H9 (cell line): ENCODE measurements around the gene ACAP3. TPM values are rescaled to one million over a fixed set of nuclear protein-coding genes. Genes with fewer than 3 reads are reported as not detected.

Source experiments
- DNase-seq: peaks from one replicate; pipeline ENCODE4 v3.0.0-alpha.2; 2017
- H2AFZ ChIP-seq: one replicate; pipeline ENCODE4 v1.6.1; 2013; ENCODE audit warnings: mild to moderate bottlenecking, low read length, control low read depth, moderate library complexity
- H2AK5ac ChIP-seq: 2 replicates; pipeline ENCODE4 v1.6.1; 2013; ENCODE audit warnings: low read length, control low read depth, mixed read lengths; ENCODE audit not compliant: insufficient read length
- H2BK120ac ChIP-seq: one replicate; pipeline ENCODE4 v1.6.1; 2013; ENCODE audit warnings: low read depth, mild to moderate bottlenecking, low read length, control low read depth, inconsistent platforms; ENCODE audit not compliant: poor library complexity, severe bottlenecking
- H2BK12ac ChIP-seq: 2 replicates; pipeline ENCODE4 v1.6.1; 2013; ENCODE audit warnings: low read length, control low read depth, mixed read lengths, low read depth; ENCODE audit not compliant: insufficient read length
- H2BK15ac ChIP-seq: 2 replicates; pipeline ENCODE4 v1.6.1; 2013; ENCODE audit warnings: low read depth, low read length, control low read depth
- H2BK20ac ChIP-seq: one replicate; pipeline ENCODE4 v1.6.1; 2013; ENCODE audit warnings: low read depth, mild to moderate bottlenecking, low read length, control low read depth, inconsistent platforms; ENCODE audit not compliant: poor library complexity, severe bottlenecking
- H2BK5ac ChIP-seq: 2 replicates; pipeline ENCODE4 v1.6.1; 2013; ENCODE audit warnings: low read length, control low read depth, mixed read lengths; ENCODE audit not compliant: insufficient read length
- H3K14ac ChIP-seq: 2 replicates; pipeline ENCODE4 v1.6.1; 2013; ENCODE audit warnings: low read length, control low read depth; ENCODE audit not compliant: insufficient read depth
- H3K18ac ChIP-seq: 2 replicates; pipeline ENCODE4 v1.6.1; 2013; ENCODE audit warnings: low read depth, mild to moderate bottlenecking, mixed read lengths, low read length, control low read depth; ENCODE audit not compliant: insufficient read length
- H3K23ac ChIP-seq: 2 replicates; pipeline ENCODE4 v1.6.1; 2013; ENCODE audit warnings: low read length, control low read depth, mixed read lengths, low read depth; ENCODE audit not compliant: insufficient read length
- H3K23me2 ChIP-seq: 2 replicates; pipeline ENCODE4 v1.6.1; 2013; ENCODE audit warnings: low read depth, mild to moderate bottlenecking, mixed read lengths, low read length, control low read depth; ENCODE audit not compliant: insufficient read length, poor library complexity, severe bottlenecking
- H3K27ac ChIP-seq: 2 replicates; pipeline ENCODE4 v1.5.1; 2013; ENCODE audit warnings: low read length, control low read depth, mixed read lengths, low read depth; ENCODE audit not compliant: insufficient read length
- H3K27me3 ChIP-seq: 2 replicates; pipeline ENCODE4 v1.6.1; 2013; ENCODE audit warnings: low read length, control low read depth, inconsistent platforms; ENCODE audit not compliant: insufficient read depth
- H3K4ac ChIP-seq: 2 replicates; pipeline ENCODE4 v1.6.1; 2013; ENCODE audit warnings: low read depth, mild to moderate bottlenecking, control low read depth, inconsistent platforms, low read length, moderate library complexity
- H3K4me1 ChIP-seq: 2 replicates; pipeline ENCODE4 v1.6.1; 2013; ENCODE audit warnings: low read length, control low read depth, inconsistent platforms; ENCODE audit not compliant: insufficient read depth
- H3K4me2 ChIP-seq: 2 replicates; pipeline ENCODE4 v1.6.1; 2013; ENCODE audit warnings: low read length, control low read depth, mixed read lengths; ENCODE audit not compliant: insufficient read length, insufficient read depth
- H3K56ac ChIP-seq: 2 replicates; pipeline ENCODE4 v1.6.1; 2013; ENCODE audit warnings: low read depth, mild to moderate bottlenecking, mixed read lengths, low read length, control low read depth; ENCODE audit not compliant: insufficient read length
- H3K79me1 ChIP-seq: 2 replicates; pipeline ENCODE4 v1.6.1; 2013; ENCODE audit warnings: low read depth, mild to moderate bottlenecking, moderate library complexity, low read length, control low read depth, inconsistent platforms; ENCODE audit not compliant: insufficient read depth, poor library complexity, severe bottlenecking
- H3K79me2 ChIP-seq: 2 replicates; pipeline ENCODE4 v1.6.1; 2013; ENCODE audit warnings: low read length, control low read depth, inconsistent platforms; ENCODE audit not compliant: insufficient read depth
- H3K9ac ChIP-seq: 2 replicates; pipeline ENCODE4 v1.6.1; 2013; ENCODE audit warnings: low read length, control low read depth, mixed read lengths; ENCODE audit not compliant: insufficient read length; ENCODE audit errors: extremely low read depth
- H3K9me3 ChIP-seq: one replicate; pipeline ENCODE4 v1.6.1; 2013; ENCODE audit warnings: low read depth, low read length, inconsistent platforms; ENCODE audit not compliant: control insufficient read depth
- H3T11ph ChIP-seq: one replicate; pipeline ENCODE4 v1.6.1; 2013; ENCODE audit warnings: mild to moderate bottlenecking, low read length, control low read depth, inconsistent platforms
- H4K20me1 ChIP-seq: one replicate; pipeline ENCODE4 v1.6.1; 2013; ENCODE audit not compliant: control insufficient read depth, insufficient read length, insufficient read depth
- H4K5ac ChIP-seq: 2 replicates; pipeline ENCODE4 v1.6.1; 2013; ENCODE audit warnings: low read depth, mild to moderate bottlenecking, mixed read lengths, low read length, control low read depth; ENCODE audit not compliant: insufficient read length
- H4K8ac ChIP-seq: replicated peaks from 2 replicates; pipeline ENCODE4 v1.6.1; 2013; ENCODE audit warnings: low read length, control low read depth, mixed read lengths, low read depth; ENCODE audit not compliant: insufficient read length
- H4K91ac ChIP-seq: 2 replicates; pipeline ENCODE4 v1.6.1; 2013; ENCODE audit warnings: low read depth, mild to moderate bottlenecking, moderate library complexity, mixed read lengths, low read length, control low read depth; ENCODE audit not compliant: insufficient read length
- H3K27ac Mint-ChIP-seq, 3 experiments: 2 replicates in 2 of 3; 3 replicates in 1 of 3; pipeline ENCODE4 v1.8.0; 2020 to 2021; ENCODE audit warnings: mixed read lengths in 3 of 3, mild to moderate bottlenecking in 1 of 3, moderate library complexity in 1 of 3
- H3K27me3 Mint-ChIP-seq: 2 replicates; pipeline ENCODE4 v1.8.0; 2021; ENCODE audit warnings: low read depth, mild to moderate bottlenecking, moderate library complexity, mixed read lengths
- H3K36me3 Mint-ChIP-seq, 3 experiments: 2 replicates in 2 of 3; 3 replicates in 1 of 3; pipeline ENCODE4 v1.8.0; 2020 to 2021; ENCODE audit warnings: low read depth in 3 of 3, mixed read lengths in 3 of 3; ENCODE audit not compliant: insufficient read depth in 1 of 3
- H3K4me1 Mint-ChIP-seq, 2 experiments: 2 replicates each; pipeline ENCODE4 v1.8.0; 2020; ENCODE audit warnings: mixed read lengths in 2 of 2
- H3K4me3 Mint-ChIP-seq, 2 experiments: 2 replicates in 1 of 2; 3 replicates in 1 of 2; pipeline ENCODE4 v1.8.0; 2020 to 2021; ENCODE audit warnings: mild to moderate bottlenecking in 2 of 2, mixed read lengths in 2 of 2, moderate library complexity in 1 of 2
- H3K9me3 Mint-ChIP-seq, 2 experiments: 2 replicates in 1 of 2; 3 replicates in 1 of 2; pipeline ENCODE4 v1.8.0; 2020; ENCODE audit warnings: mild to moderate bottlenecking in 2 of 2, mixed read lengths in 2 of 2, moderate library complexity in 1 of 2
- WGBS: extraction: QIAGEN DNeasy Blood & Tissue Kit; methylation state at CpG from one replicate; pipeline ENCODE4 v1.1.7; 2013; ENCODE audit warnings: missing lambda C conversion rate, low lambda C conversion rate, mixed read lengths; ENCODE audit not compliant: insufficient read length; ENCODE audit errors: extremely low coverage; 5-methylcytosine and 5-hydroxymethylcytosine counted together
- total RNA-seq: library from RNA; stranded (reverse); gene quantifications from 2 replicates; pipeline ENCODE4 v1.2.1, GENCODE V29; 2021
- TF ChIP-seq, protein P1 (sequence below): fragments of 200-600 bp; sonication (generic); conservative IDR thresholded peaks from 3 replicates; pipeline ENCODE4 v1.8.0; 2021; ENCODE audit warnings: antibody characterized with exemption, mild to moderate bottlenecking

ACAP3 gene
- total RNA-seq, 1 experiment from 2014 or later, result 41.4 TPM

DNA sequence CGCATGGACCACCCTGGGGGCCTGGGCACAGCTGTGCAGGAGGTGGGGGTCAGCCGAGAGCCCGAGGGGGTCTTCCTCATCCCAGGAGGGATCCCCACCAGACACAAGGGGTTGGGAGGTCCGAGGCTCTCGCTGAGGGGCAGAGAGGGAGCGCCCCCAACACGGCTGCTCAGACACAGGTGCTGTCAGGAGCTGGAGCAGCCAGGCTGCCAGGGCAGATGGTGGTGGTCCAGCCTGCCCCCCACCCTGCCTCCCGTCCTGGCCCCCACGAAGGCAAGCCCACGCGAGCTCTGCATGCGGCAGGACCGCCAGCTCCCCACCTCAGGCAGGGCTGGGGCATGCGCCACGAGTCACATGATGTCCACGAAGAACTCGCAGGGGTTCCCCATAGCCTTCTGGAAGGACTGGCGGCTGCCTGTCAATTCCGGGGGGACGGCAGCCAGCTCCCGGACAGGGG, 28.1 kb upstream of the ACAP3 start:
- Histone ChIP-seq H3K56ac (no peak overlapping the region), H3T11ph (no peak overlapping the region), H3K79me2 (no peaks in the 10 kb centered on the region), H3K4me2 (no peak overlapping the region), H3K9ac (no peak overlapping the region), H4K20me1 (no peaks in the 10 kb centered on the region), H3K4me1 (no peaks in the 10 kb centered on the region), H4K5ac (no peak overlapping the region), H2BK20ac (no peak overlapping the region), H2AFZ (no peak overlapping the region), H3K18ac (no peak overlapping the region), H3K79me1 (no peaks in the 10 kb centered on the region), H3K23me2 (no peaks in the 10 kb centered on the region), H3K9me3 (no peaks in the 10 kb centered on the region), H4K91ac (no peak overlapping the region), H2BK15ac (no peak overlapping the region), H2BK12ac (no peak overlapping the region), H2AK5ac (no peak overlapping the region), H3K23ac (no peak overlapping the region), H4K8ac (no peak overlapping the region), H3K27me3 (no peaks in the 10 kb centered on the region), H3K27ac (no peak overlapping the region), H2BK5ac (no peak overlapping the region), H3K14ac (no peak overlapping the region), H2BK120ac (no peak overlapping the region), H3K4ac (no peak overlapping the region)
- TF ChIP-seq, protein P1, sequence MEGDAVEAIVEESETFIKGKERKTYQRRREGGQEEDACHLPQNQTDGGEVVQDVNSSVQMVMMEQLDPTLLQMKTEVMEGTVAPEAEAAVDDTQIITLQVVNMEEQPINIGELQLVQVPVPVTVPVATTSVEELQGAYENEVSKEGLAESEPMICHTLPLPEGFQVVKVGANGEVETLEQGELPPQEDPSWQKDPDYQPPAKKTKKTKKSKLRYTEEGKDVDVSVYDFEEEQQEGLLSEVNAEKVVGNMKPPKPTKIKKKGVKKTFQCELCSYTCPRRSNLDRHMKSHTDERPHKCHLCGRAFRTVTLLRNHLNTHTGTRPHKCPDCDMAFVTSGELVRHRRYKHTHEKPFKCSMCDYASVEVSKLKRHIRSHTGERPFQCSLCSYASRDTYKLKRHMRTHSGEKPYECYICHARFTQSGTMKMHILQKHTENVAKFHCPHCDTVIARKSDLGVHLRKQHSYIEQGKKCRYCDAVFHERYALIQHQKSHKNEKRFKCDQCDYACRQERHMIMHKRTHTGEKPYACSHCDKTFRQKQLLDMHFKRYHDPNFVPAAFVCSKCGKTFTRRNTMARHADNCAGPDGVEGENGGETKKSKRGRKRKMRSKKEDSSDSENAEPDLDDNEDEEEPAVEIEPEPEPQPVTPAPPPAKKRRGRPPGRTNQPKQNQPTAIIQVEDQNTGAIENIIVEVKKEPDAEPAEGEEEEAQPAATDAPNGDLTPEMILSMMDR, result no peak
- H3K27me3 Mint-ChIP-seq, result no peaks in the 10 kb centered on the region
- no peak for DNase-seq
- H3K27ac Mint-ChIP-seq, result no peak overlapping the region
- H3K4me3 Mint-ChIP-seq, result no peak overlapping the region
- peaks cover 8 to 25% (median 17%) of the 10 kb centered on the region in 3 experiments; a peak in 6 of 7 replicates for H3K36me3 Mint-ChIP-seq
- H3K9me3 Mint-ChIP-seq, result peaks cover 0 to 2% of the 10 kb centered on the region in 2 experiments; a peak in 2 of 5 replicates
- WGBS, result no CpG with 5 or more reads among the region's 21 CpGs
- no peaks in the 10 kb centered on the region for H3K4me1 Mint-ChIP-seq
